Renal pelvis (tissue), 4 donors: ENCODE measurements around the gene ST6GALNAC4. TPM values are rescaled to one million over a fixed set of nuclear protein-coding genes. Genes with fewer than 3 reads are reported as not detected.

Experiments
- DNase-seq: peaks from one replicate; pipeline ENCODE4 v3.0.0-alpha.2; 2013
- polyA plus RNA-seq, 3 donors: library from polyadenylated mRNA; unstranded; fragments of 120-200 nt; gene quantifications; one replicate each; pipeline ENCODE4 v1.2.1, GENCODE V29; 2013; ENCODE audit not compliant: insufficient read length in 3 of 3

ST6GALNAC4 gene
- polyA plus RNA-seq, 3 donors = 13.5 to 17.2 (median 16.1) TPM

GRCh38 chr9:127915801-127916719 lies 781 bp downstream of the ST6GALNAC4 start:
- no peak for DNase-seq

GRCh38 chr9:127915325-127915752 lies 1.5 kb downstream of the ST6GALNAC4 start:
- no peak for DNase-seq

- no peak for DNase-seq
These were observed 3.2 kb downstream of the ST6GALNAC4 start for GRCh38 chr9:127913682-127914081.

- no peak for DNase-seq
These were observed 4.0 kb downstream of the ST6GALNAC4 start for GRCh38 chr9:127912882-127913281.

- DNase-seq = no peak
These were observed 4.5 kb downstream of the ST6GALNAC4 start for GRCh38 chr9:127912296-127912695.

GRCh38 chr9:127910613-127911205 lies 6.1 kb downstream of the ST6GALNAC4 start:
- no peak for DNase-seq

GRCh38 chr9:127909839-127910273 lies 7.0 kb downstream of the ST6GALNAC4 start:
- no peak for DNase-seq

GRCh38 chr9:127908660-127908926 lies 8.2 kb downstream of the ST6GALNAC4 start:
- no peak for DNase-seq

- no peak for DNase-seq
These were observed 8.8 kb downstream of the ST6GALNAC4 start for GRCh38 chr9:127907867-127908659.

- DNase-seq = no peak
These were observed 11.1 kb downstream of the ST6GALNAC4 start for GRCh38 chr9:127905788-127906191.

GRCh38 chr9:127905004-127905728 lies 11.7 kb downstream of the ST6GALNAC4 start:
- DNase-seq = no peak

GRCh38 chr9:127904561-127905003 lies 12.3 kb downstream of the ST6GALNAC4 start:
- no peak for DNase-seq

GRCh38 chr9:127903557-127904475 lies 13.0 kb downstream of the ST6GALNAC4 start:
- no peak for DNase-seq

GRCh38 chr9:127899128-127899943 lies 17.5 kb downstream of the ST6GALNAC4 start, which contains the start of gene ST6GALNAC6:
ST6GALNAC6 (minus strand) TSS chr9:127899603; CDS start chr9:127897981, 1,622 bp downstream.
- peak; percentile 83 for DNase-seq

- peak; percentile 79 for DNase-seq
These were observed 18.3 kb downstream of the ST6GALNAC4 start for GRCh38 chr9:127898433-127899127.

GRCh38 chr9:127897193-127897692 lies 19.6 kb downstream of the ST6GALNAC4 start:
- DNase-seq = peak; percentile 85

GRCh38 chr9:127896395-127897192 lies 20.2 kb downstream of the ST6GALNAC4 start:
- DNase-seq = no peak

- no peak for DNase-seq
These were observed 21.0 kb downstream of the ST6GALNAC4 start for GRCh38 chr9:127895811-127896210.
